ENCODE results near the gene CHCHD3. TPM values are rescaled to one million over a fixed set of nuclear protein-coding genes. Genes with fewer than 3 reads are reported as not detected.

The CHCHD3 gene
- total RNA-seq, 1 experiment from 2014 or later = 114 TPM

DNA sequence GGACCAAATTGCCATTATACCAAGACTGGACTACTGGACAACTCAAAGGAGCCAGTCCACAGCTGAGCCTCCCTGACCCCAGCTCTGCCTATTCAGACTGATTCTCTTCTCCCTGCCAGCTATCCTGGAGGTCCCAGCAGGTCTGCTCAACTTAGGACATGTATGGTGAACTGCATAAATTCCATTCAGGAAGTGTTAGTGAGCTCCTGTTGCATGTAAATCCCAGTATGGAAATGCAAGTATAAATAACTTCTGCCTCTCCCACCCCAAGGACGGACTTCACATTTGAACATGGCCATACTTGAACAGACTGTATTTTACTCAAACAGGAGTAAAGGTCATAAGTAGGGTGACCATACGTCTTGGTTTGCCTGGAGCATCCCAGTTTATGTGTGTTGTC lies 128.4 kb downstream of the CHCHD3 start:
- peaks cover 11% of the 10 kb centered on the region for H3K4me1 Mint-ChIP-seq
- H3K9me3 Mint-ChIP-seq = peaks cover 3% of the 10 kb centered on the region; the same call in 1 of the 2 replicates
- H3K36me3 Mint-ChIP-seq = no peaks in the 10 kb centered on the region
- H3K4me3 Mint-ChIP-seq = no peak overlapping the region
- no peak for DNase-seq (ENCODE audit: low spot score)
- TF ChIP-seq FOXK1 (CRISPR knock-in tag; IDR thresholded peaks at IDR 0.05) (no peak), CREB1 (CRISPR knock-in tag; IDR thresholded peaks at IDR 0.05) (no peak), TP53 (CRISPR knock-in tag; IDR thresholded peaks at IDR 0.05) (no peak), CREM (CRISPR knock-in tag; IDR thresholded peaks at IDR 0.05) (no peak), ZNF423 (CRISPR knock-in tag; IDR thresholded peaks at IDR 0.05) (no peak), ETV6 (CRISPR knock-in tag; IDR thresholded peaks at IDR 0.05) (no peak), ELF4 (CRISPR knock-in tag; IDR thresholded peaks at IDR 0.05; ENCODE audit: low read depth) (no peak), OVOL2 (CRISPR knock-in tag; IDR thresholded peaks at IDR 0.05; ENCODE audit: borderline replicate concordance) (no peak), NR3C1 (CRISPR knock-in tag; conservative IDR thresholded peaks at IDR 0.05; ENCODE audit: low read depth) (no peak), TEAD1 (CRISPR knock-in tag; IDR thresholded peaks at IDR 0.05) (no peak), FOXP1 (CRISPR knock-in tag; IDR thresholded peaks at IDR 0.05; ENCODE audit: borderline replicate concordance) (no peak), NR2C2 (CRISPR knock-in tag; IDR thresholded peaks at IDR 0.05) (no peak), RORB (CRISPR knock-in tag; IDR thresholded peaks at IDR 0.05) (no peak), SMAD3 (CRISPR knock-in tag; IDR thresholded peaks at IDR 0.05; ENCODE audit: borderline replicate concordance) (no peak)
- TF ChIP-seq, protein P1, sequence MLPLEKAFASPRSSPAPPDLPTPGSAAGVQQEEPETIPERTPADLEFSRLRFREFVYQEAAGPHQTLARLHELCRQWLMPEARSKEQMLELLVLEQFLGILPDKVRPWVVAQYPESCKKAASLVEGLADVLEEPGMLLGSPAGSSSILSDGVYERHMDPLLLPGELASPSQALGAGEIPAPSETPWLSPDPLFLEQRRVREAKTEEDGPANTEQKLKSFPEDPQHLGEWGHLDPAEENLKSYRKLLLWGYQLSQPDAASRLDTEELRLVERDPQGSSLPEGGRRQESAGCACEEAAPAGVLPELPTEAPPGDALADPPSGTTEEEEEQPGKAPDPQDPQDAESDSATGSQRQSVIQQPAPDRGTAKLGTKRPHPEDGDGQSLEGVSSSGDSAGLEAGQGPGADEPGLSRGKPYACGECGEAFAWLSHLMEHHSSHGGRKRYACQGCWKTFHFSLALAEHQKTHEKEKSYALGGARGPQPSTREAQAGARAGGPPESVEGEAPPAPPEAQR (CRISPR knock-in tag; IDR thresholded peaks at IDR 0.05) = no peak
- TF ChIP-seq, protein P2, sequence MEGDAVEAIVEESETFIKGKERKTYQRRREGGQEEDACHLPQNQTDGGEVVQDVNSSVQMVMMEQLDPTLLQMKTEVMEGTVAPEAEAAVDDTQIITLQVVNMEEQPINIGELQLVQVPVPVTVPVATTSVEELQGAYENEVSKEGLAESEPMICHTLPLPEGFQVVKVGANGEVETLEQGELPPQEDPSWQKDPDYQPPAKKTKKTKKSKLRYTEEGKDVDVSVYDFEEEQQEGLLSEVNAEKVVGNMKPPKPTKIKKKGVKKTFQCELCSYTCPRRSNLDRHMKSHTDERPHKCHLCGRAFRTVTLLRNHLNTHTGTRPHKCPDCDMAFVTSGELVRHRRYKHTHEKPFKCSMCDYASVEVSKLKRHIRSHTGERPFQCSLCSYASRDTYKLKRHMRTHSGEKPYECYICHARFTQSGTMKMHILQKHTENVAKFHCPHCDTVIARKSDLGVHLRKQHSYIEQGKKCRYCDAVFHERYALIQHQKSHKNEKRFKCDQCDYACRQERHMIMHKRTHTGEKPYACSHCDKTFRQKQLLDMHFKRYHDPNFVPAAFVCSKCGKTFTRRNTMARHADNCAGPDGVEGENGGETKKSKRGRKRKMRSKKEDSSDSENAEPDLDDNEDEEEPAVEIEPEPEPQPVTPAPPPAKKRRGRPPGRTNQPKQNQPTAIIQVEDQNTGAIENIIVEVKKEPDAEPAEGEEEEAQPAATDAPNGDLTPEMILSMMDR (IDR thresholded peaks at IDR 0.05) = no peak
- TF ChIP-seq, protein P3, sequence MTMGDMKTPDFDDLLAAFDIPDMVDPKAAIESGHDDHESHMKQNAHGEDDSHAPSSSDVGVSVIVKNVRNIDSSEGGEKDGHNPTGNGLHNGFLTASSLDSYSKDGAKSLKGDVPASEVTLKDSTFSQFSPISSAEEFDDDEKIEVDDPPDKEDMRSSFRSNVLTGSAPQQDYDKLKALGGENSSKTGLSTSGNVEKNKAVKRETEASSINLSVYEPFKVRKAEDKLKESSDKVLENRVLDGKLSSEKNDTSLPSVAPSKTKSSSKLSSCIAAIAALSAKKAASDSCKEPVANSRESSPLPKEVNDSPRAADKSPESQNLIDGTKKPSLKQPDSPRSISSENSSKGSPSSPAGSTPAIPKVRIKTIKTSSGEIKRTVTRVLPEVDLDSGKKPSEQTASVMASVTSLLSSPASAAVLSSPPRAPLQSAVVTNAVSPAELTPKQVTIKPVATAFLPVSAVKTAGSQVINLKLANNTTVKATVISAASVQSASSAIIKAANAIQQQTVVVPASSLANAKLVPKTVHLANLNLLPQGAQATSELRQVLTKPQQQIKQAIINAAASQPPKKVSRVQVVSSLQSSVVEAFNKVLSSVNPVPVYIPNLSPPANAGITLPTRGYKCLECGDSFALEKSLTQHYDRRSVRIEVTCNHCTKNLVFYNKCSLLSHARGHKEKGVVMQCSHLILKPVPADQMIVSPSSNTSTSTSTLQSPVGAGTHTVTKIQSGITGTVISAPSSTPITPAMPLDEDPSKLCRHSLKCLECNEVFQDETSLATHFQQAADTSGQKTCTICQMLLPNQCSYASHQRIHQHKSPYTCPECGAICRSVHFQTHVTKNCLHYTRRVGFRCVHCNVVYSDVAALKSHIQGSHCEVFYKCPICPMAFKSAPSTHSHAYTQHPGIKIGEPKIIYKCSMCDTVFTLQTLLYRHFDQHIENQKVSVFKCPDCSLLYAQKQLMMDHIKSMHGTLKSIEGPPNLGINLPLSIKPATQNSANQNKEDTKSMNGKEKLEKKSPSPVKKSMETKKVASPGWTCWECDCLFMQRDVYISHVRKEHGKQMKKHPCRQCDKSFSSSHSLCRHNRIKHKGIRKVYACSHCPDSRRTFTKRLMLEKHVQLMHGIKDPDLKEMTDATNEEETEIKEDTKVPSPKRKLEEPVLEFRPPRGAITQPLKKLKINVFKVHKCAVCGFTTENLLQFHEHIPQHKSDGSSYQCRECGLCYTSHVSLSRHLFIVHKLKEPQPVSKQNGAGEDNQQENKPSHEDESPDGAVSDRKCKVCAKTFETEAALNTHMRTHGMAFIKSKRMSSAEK (CRISPR knock-in tag; IDR thresholded peaks at IDR 0.05; ENCODE audit: borderline replicate concordance) = no peak
- TF ChIP-seq, protein P4, sequence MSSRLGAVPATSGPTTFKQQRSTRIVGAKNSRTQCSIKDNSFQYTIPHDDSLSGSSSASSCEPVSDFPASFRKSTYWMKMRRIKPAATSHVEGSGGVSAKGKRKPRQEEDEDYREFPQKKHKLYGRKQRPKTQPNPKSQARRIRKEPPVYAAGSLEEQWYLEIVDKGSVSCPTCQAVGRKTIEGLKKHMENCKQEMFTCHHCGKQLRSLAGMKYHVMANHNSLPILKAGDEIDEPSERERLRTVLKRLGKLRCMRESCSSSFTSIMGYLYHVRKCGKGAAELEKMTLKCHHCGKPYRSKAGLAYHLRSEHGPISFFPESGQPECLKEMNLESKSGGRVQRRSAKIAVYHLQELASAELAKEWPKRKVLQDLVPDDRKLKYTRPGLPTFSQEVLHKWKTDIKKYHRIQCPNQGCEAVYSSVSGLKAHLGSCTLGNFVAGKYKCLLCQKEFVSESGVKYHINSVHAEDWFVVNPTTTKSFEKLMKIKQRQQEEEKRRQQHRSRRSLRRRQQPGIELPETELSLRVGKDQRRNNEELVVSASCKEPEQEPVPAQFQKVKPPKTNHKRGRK (CRISPR knock-in tag; IDR thresholded peaks at IDR 0.05; ENCODE audit: borderline replicate concordance) = no peak
- TF ChIP-seq, protein P5, sequence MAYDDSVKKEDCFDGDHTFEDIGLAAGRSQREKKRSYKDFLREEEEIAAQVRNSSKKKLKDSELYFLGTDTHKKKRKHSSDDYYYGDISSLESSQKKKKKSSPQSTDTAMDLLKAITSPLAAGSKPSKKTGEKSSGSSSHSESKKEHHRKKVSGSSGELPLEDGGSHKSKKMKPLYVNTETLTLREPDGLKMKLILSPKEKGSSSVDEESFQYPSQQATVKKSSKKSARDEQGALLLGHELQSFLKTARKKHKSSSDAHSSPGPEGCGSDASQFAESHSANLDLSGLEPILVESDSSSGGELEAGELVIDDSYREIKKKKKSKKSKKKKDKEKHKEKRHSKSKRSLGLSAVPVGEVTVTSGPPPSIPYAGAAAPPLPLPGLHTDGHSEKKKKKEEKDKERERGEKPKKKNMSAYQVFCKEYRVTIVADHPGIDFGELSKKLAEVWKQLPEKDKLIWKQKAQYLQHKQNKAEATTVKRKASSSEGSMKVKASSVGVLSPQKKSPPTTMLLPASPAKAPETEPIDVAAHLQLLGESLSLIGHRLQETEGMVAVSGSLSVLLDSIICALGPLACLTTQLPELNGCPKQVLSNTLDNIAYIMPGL (CRISPR knock-in tag; IDR thresholded peaks at IDR 0.05) = no peak
- TF ChIP-seq, protein P6, sequence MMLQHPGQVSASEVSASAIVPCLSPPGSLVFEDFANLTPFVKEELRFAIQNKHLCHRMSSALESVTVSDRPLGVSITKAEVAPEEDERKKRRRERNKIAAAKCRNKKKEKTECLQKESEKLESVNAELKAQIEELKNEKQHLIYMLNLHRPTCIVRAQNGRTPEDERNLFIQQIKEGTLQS (CRISPR knock-in tag; conservative IDR thresholded peaks at IDR 0.05) = no peak
- no peak overlapping the region; the same call in 1 of the 2 replicates for H3K27ac Mint-ChIP-seq
- CTCF ChIA-PET = no interaction called here
- POLR2A ChIA-PET = no interaction called here
- ATAC-seq = no peak
- no peaks in the 10 kb centered on the region for H3K27me3 Mint-ChIP-seq (ENCODE audit: low read depth)

Measured in WTC11 (cell line).